ENCODE measurements around the gene ARMH3.

Gene ARMH3

GRCh38 chr10:101850749-101851148 is 205.2 kb downstream of the ARMH3 start:
- DNase-seq, result peak; percentile 16

- peak; percentile 27 for DNase-seq
These were observed 207.1 kb downstream of the ARMH3 start for GRCh38 chr10:101848894-101849351.

- peak; percentile 31 for DNase-seq
These were observed 207.6 kb downstream of the ARMH3 start for GRCh38 chr10:101848408-101848807.

GRCh38 chr10:101845893-101846292 is 210.1 kb downstream of the ARMH3 start:
- DNase-seq, result peak; percentile 20

GRCh38 chr10:101843032-101844021 is 212.6 kb downstream of the ARMH3 start, which contains the start of gene KCNIP2:
Gene KCNIP2 (minus strand): TSS chr10:101843800. CDS start chr10:101843568, 232 bp downstream.
- DNase-seq, result peak; percentile 42

- peak; percentile 35 for DNase-seq
These were observed 214.1 kb downstream of the ARMH3 start for GRCh38 chr10:101841826-101842225.

- DNase-seq, result peak; percentile 90
These were observed 215.1 kb downstream of the ARMH3 start for GRCh38 chr10:101840741-101841453.

GRCh38 chr10:101840102-101840684 is 215.8 kb downstream of the ARMH3 start:
- DNase-seq, result no peak

GRCh38 chr10:101839416-101840063 is 216.4 kb downstream of the ARMH3 start:
- peak; percentile 43 for DNase-seq

- peak; percentile 22 for DNase-seq
These were observed 217.0 kb downstream of the ARMH3 start for GRCh38 chr10:101839002-101839401.

GRCh38 chr10:101838416-101838970 is 217.5 kb downstream of the ARMH3 start:
- peak; percentile 40 for DNase-seq

GRCh38 chr10:101837748-101838147 is 218.2 kb downstream of the ARMH3 start:
- peak; percentile 2 for DNase-seq

- DNase-seq, result peak; percentile 17
These were observed 220.6 kb downstream of the ARMH3 start for GRCh38 chr10:101835362-101835761.

- peak; percentile 40 for DNase-seq
These were observed 221.6 kb downstream of the ARMH3 start for GRCh38 chr10:101834341-101834740.

- peak; percentile 22 for DNase-seq
These were observed 222.5 kb downstream of the ARMH3 start for GRCh38 chr10:101833466-101833865.

GRCh38 chr10:101832325-101832771 is 223.6 kb downstream of the ARMH3 start:
- peak; percentile 32 for DNase-seq

GRCh38 chr10:101831169-101831811 is 224.7 kb downstream of the ARMH3 start:
- no peak for DNase-seq

GRCh38 chr10:101830322-101831168 is 225.4 kb downstream of the ARMH3 start:
- DNase-seq, result peak; percentile 92

- peak; percentile 78 for DNase-seq
These were observed 226.2 kb downstream of the ARMH3 start for GRCh38 chr10:101829561-101830315.

Data from right forelimb (tissue), 1 donor.